GM23338 (cell line): ENCODE data around the gene MOK. TPM values are rescaled to one million over a fixed set of nuclear protein-coding genes. Genes with fewer than 3 reads are reported as not detected.

Experiments
- ATAC-seq: fragments of 200-7000 bp; cut with Tn5 transposase; 3 replicates; pipeline ENCODE4 v1.9.1; 2020
- DNase-seq: peaks from one replicate; pipeline ENCODE4 v3.0.0-alpha.2; 2015; ENCODE audit warnings: low spot score
- H2AFZ ChIP-seq: fragments of 200-600 bp; sonication (generic); 2 replicates; pipeline ENCODE4 v1.8.0; 2016; ENCODE audit warnings: antibody characterized with exemption, mild to moderate bottlenecking, moderate library complexity
- H3F3A ChIP-seq: fragments of 200-600 bp; sonication (generic); replicated peaks from 2 replicates; pipeline ENCODE4 v1.8.0; 2017; ENCODE audit warnings: antibody characterized with exemption, mixed run types, low read depth
- H3K27ac ChIP-seq: fragments of 200-600 bp; sonication (generic); 2 replicates; pipeline ENCODE4 v1.6.1; 2016; ENCODE audit warnings: low read depth
- H3K27me3 ChIP-seq: fragments of 200-600 bp; sonication (generic); 2 replicates; pipeline ENCODE4 v1.8.0; 2016; ENCODE audit warnings: mild to moderate bottlenecking, mixed run types, moderate library complexity; ENCODE audit not compliant: insufficient read depth
- H3K36me3 ChIP-seq: fragments of 200-600 bp; sonication (generic); 2 replicates; pipeline ENCODE4 v1.8.0; 2016; ENCODE audit warnings: mild to moderate bottlenecking; ENCODE audit not compliant: insufficient read depth
- H3K4me1 ChIP-seq: fragments of 200-600 bp; sonication (generic); 2 replicates; pipeline ENCODE4 v1.8.0; 2016; ENCODE audit warnings: mild to moderate bottlenecking, moderate library complexity; ENCODE audit not compliant: insufficient read depth
- H3K4me2 ChIP-seq: fragments of 200-600 bp; sonication (generic); 2 replicates; pipeline ENCODE4 v1.7.1; 2017; ENCODE audit warnings: mixed run types
- H3K4me3 ChIP-seq: fragments of 200-600 bp; sonication (generic); 2 replicates; pipeline ENCODE4 v1.6.1; 2016; ENCODE audit warnings: mixed run types
- H3K79me2 ChIP-seq: fragments of 200-600 bp; sonication (generic); replicated peaks from 2 replicates; pipeline ENCODE4 v1.8.0; 2017; ENCODE audit warnings: mild to moderate bottlenecking; ENCODE audit not compliant: insufficient read depth
- H3K9me2 ChIP-seq: fragments of 200-600 bp; sonication (generic); 2 replicates; pipeline ENCODE4 v1.8.0; 2017; ENCODE audit not compliant: insufficient read depth
- H4K20me1 ChIP-seq: fragments of 200-600 bp; sonication (generic); replicated peaks from 2 replicates; pipeline ENCODE4 v1.8.0; 2017; ENCODE audit warnings: mild to moderate bottlenecking; ENCODE audit not compliant: insufficient read depth
- H3K27ac Mint-ChIP-seq: 2 replicates; pipeline ENCODE4 v1.8.0; 2020; ENCODE audit warnings: inconsistent platforms, mild to moderate bottlenecking, moderate library complexity, mixed read lengths
- H3K27me3 Mint-ChIP-seq: 3 replicates; pipeline ENCODE4 v1.8.0; 2022; ENCODE audit warnings: low read depth, mild to moderate bottlenecking, moderate library complexity, mixed read lengths, inconsistent platforms; ENCODE audit not compliant: insufficient read depth, poor library complexity
- H3K36me3 Mint-ChIP-seq: 3 replicates; pipeline ENCODE4 v1.8.0; 2021; ENCODE audit warnings: low read depth, mild to moderate bottlenecking, inconsistent platforms, moderate library complexity, mixed read lengths
- H3K4me1 Mint-ChIP-seq: 3 replicates; pipeline ENCODE4 v1.8.0; 2020; ENCODE audit warnings: mild to moderate bottlenecking, inconsistent platforms, mixed read lengths
- H3K4me3 Mint-ChIP-seq: 3 replicates; pipeline ENCODE4 v1.8.0; 2021; ENCODE audit warnings: moderate library complexity, mild to moderate bottlenecking, inconsistent platforms, mixed read lengths
- H3K9me3 Mint-ChIP-seq: 3 replicates; pipeline ENCODE4 v1.8.0; 2020; ENCODE audit warnings: moderate library complexity, mild to moderate bottlenecking, inconsistent platforms, mixed read lengths
- CREB1 ChIP-seq: fragments of 250-450 bp; sonication (Bioruptor Pico); IDR thresholded peaks from 2 replicates; pipeline ENCODE4 v1.5.0; 2020; ENCODE audit warnings: low read depth, mild to moderate bottlenecking, moderate library complexity
- CTCF ChIP-seq, 2 experiments: fragments of 200-600 bp in 1 of 2; sonication (generic) in 1 of 2; conservative IDR thresholded peaks; 2 replicates each; pipeline versions ENCODE4 v1.5.1 to v1.6.1; 2016 to 2017; ENCODE audit warnings: antibody characterized with exemption in 2 of 2, low read depth in 2 of 2, mild to moderate bottlenecking in 2 of 2, moderate library complexity in 1 of 2
- ETS1 ChIP-seq: IDR thresholded peaks from 2 replicates; pipeline ENCODE4 v1.6.1; 2016; ENCODE audit warnings: antibody characterized with exemption
- EZH2 ChIP-seq: fragments of 200-600 bp; sonication (generic); IDR thresholded peaks from one replicate; pipeline ENCODE4 v1.8.0; 2017; ENCODE audit warnings: antibody characterized with exemption, mild to moderate bottlenecking, low read depth; ENCODE audit not compliant: unreplicated experiment
- EZH2phosphoT487 ChIP-seq: fragments of 200-600 bp; sonication (generic); IDR thresholded peaks from one replicate; pipeline ENCODE4 v1.8.1; 2018; ENCODE audit warnings: antibody characterized with exemption; ENCODE audit not compliant: unreplicated experiment
- JUNB ChIP-seq: IDR thresholded peaks from one replicate; pipeline ENCODE4 v1.6.1; 2016; ENCODE audit warnings: antibody characterized with exemption; ENCODE audit not compliant: unreplicated experiment
- NANOG ChIP-seq: IDR thresholded peaks from 2 replicates; pipeline ENCODE4 v1.6.1; 2016; ENCODE audit warnings: antibody characterized with exemption, borderline replicate concordance
- POLR2AphosphoS5 ChIP-seq: IDR thresholded peaks from 2 replicates; pipeline ENCODE4 v1.6.1; 2016; ENCODE audit warnings: antibody characterized with exemption, low read depth
- REST ChIP-seq: IDR thresholded peaks from one replicate; pipeline ENCODE4 v1.6.1; 2018; ENCODE audit warnings: antibody characterized with exemption; ENCODE audit not compliant: unreplicated experiment
- STAT1 ChIP-seq: IDR thresholded peaks from one replicate; pipeline ENCODE4 v1.6.1; 2016; ENCODE audit warnings: antibody characterized with exemption; ENCODE audit not compliant: unreplicated experiment
- ZNF114 ChIP-seq: fragments of 250-450 bp; sonication (Bioruptor Pico); IDR thresholded peaks from 2 replicates; pipeline ENCODE4 v1.5.0; 2020; ENCODE audit warnings: mild to moderate bottlenecking, moderate library complexity
- ZNF331 ChIP-seq: fragments of 250-450 bp; sonication (Bioruptor Pico); IDR thresholded peaks from 2 replicates; pipeline ENCODE4 v1.5.0; 2020; ENCODE audit warnings: low read depth, mild to moderate bottlenecking, moderate library complexity
- ZNF462 ChIP-seq: fragments of 250-450 bp; sonication (Bioruptor Pico); IDR thresholded peaks from 2 replicates; pipeline ENCODE4 v1.5.0; 2020; ENCODE audit warnings: mild to moderate bottlenecking, moderate library complexity
- polyA plus RNA-seq: library from polyadenylated mRNA; unstranded; fragments of >200 nt; fragmentation: Nextera tagmentation; extraction: Ambion mirVana; gene quantifications from 2 replicates; pipeline ENCODE4 v1.2.1, GENCODE V29; 2016
- total RNA-seq: library from RNA; depleted of rRNA; stranded (reverse); fragments of >200 nt; shearing (Covaris generic); gene quantifications from 2 replicates; pipeline ENCODE4 v1.2.3, GENCODE V29; 2014

MOK gene
- total and polyA plus RNA-seq, 2 experiments from 2014 or later, result 3.1 TPM

- ATAC-seq (no peak), DNase-seq (no peak)
- Histone ChIP-seq H2AFZ (no peak overlapping the region), H3K27me3 (no peaks in the 10 kb centered on the region), H3K79me2 (peaks cover 40% of the 10 kb centered on the region; the same call in 1 of the 2 replicates), H3K4me3 (no peak overlapping the region), H3K27ac (no peak overlapping the region), H3K36me3 (no peaks in the 10 kb centered on the region), H3K4me1 (peaks cover 19% of the 10 kb centered on the region; the same call in 1 of the 2 replicates), H4K20me1 (peaks cover 6% of the 10 kb centered on the region; the same call in 1 of the 2 replicates), H3F3A (no peaks in the 10 kb centered on the region), H3K9me2 (no peaks in the 10 kb centered on the region), H3K4me2 (no peak overlapping the region)
- H3K27ac Mint-ChIP-seq, result 0 out of 2 replicates have a peak overlapping the region, but pooled peaks have one; percentile 23
- H3K36me3 Mint-ChIP-seq, result 0 out of 3 replicates have a peak, but pooled peaks cover 3% of the 10 kb centered on the region
- TF ChIP-seq ETS1 (no peak), ZNF462 (CRISPR knock-in tag) (no peak), CREB1 (no peak), NANOG (no peak), ZNF331 (CRISPR knock-in tag) (no peak), CTCF (conservative IDR thresholded peaks at IDR 0.05; ENCODE audit: low read depth in 2 of 2) (no peak), JUNB (no peak), EZH2phosphoT487 (no peak), REST (no peak), STAT1 (no peak), EZH2 (no peak), ZNF114 (CRISPR knock-in tag) (no peak), POLR2AphosphoS5 (no peak)
- H3K9me3 Mint-ChIP-seq, result no peaks in the 10 kb centered on the region
- no peak overlapping the region for H3K4me3 Mint-ChIP-seq
- H3K27me3 Mint-ChIP-seq, result peaks cover 11% of the 10 kb centered on the region
- peaks cover 42% of the 10 kb centered on the region for H3K4me1 Mint-ChIP-seq
These were observed 87.0 kb downstream of the MOK start for GRCh38 chr14:102217987-102218421.
